HG03280 (cell line): ENCODE results near the gene ARHGAP28.
"Not testable (repeated sequence)": the region's sequence is repeated elsewhere in the genome, so short reads cannot be mapped to it uniquely, and the experiment has no call there.

ENCODE experiments used
- ATAC-seq: cut with Tn5 transposase; IDR thresholded peaks from one replicate; pipeline ENCODE4 v1.9.1; 2021; ENCODE audit warnings: mild to moderate bottlenecking, moderate library complexity; ENCODE audit not compliant: unreplicated experiment

ARHGAP28 gene

DNA sequence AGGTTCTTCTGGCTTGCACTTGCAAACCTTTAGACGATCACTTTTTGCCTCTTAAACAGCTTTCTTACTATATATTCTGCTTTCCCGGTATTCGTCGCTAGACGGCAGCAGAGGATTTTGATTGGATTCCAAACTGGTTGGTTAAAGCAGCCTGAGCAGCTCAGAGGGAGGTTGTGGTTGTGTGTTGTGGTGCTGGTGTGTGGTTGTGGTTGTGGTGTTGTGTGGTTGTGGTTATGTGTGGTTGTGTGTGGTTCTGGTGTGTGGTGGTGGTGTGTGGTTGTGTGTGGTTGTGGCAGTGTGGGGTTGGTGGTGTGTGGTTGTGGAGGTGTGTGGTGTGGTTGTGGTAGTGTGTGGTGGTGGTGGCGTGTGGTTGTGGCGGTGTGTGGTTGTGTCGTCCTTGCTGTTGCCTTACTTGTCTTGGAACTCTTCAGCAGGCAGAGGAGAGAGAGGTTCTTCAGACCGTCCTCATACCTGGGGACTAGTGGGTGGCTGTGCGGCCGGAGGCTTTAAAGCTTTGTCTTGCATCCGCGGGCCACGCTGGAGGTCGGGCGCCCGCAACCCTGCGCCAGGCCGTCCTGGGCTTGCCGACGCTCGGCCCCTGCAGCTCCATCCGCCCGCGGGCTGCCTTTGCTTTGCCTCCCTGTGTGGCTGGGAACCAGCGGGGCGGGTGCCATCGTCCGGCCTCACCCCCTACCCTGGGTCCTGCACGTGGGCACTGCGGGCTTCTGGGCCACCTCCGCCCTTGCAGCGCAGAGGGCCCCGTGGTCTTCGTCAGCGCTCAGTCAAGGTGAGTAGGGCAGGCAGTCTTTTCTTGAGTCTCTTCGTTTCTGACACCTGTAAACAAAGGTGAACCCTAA lies 190.8 kb downstream of the ARHGAP28 start:
- no peak for ATAC-seq

DNA sequence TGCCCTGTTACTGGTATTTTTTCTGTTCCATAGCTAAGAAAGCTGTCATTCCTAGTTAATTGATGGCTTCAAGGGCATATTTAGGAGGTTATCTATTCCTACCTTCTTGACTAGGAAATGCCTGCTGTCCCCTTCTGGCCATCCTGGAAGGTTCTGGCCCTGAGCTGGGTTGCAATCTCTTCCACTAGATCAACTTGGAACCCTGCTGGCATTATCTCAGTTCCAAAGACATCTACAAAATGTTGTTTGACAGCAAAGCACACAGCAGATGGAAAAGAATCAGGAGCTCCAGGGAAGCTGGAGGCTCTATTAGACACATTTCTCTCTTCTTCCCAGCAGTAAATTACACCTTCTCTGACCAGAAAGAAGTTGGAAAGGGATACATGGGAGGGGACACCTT lies 192.1 kb downstream of the ARHGAP28 start:
- ATAC-seq: no peak

DNA sequence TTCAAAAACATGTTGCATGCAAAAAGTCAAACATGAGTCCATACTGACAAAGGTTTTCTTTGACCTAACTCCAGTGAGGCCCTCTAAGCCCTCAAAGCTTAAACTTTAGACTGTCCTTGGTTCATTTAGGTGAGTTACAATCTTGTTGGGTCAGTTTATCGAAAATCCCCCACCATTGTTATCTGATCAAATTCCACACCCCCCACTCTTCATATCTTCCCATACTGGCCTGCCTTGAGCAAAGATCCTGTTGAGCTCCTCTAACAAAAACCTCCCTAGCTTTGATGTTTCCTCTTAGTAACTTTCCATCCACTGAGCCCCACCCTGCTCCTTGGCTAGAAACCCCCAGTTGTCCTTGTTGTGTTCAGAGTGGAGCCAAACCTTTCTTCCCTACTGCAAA lies 193.7 kb downstream of the ARHGAP28 start:
- no peak for ATAC-seq

DNA sequence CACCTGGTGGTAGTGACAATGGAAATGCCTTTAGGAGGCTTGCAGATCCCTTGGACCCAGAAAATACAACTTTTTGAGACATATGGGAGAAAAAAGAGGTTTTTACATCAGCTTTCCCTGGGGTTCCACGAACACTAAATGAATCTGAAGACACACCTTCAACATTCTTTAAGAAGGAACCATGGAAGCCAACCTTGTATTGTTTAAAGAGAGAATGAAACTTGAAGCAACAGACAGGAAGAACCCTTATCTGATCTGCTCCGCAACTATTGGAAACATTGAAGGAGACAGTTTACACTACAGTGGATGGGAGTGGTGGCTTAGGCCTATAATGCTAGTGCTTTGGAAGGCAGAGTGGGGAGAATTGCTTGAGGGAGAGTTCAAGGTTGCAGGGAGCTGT lies 197.6 kb downstream of the ARHGAP28 start:
- no peak for ATAC-seq

DNA sequence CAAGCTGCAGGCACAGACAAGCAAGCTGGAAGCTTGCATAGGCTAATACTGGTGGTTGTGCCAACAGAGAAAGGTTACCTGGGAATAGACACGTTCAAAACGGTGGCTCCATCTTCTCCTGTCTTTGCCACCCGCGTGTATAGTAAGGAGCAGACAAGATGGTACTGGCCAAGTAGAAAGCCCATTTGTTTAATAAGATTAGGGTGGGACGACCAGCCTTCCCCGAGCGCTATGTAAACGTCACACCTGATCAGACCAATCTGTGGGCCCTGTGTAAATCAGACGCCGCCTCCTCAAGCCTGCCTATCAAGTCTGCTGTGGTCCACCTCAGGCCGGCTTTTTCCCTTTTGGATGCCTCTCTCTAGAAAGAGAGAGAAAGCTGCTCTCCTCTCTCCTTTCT lies 198.8 kb downstream of the ARHGAP28 start:
- no peak for ATAC-seq

DNA sequence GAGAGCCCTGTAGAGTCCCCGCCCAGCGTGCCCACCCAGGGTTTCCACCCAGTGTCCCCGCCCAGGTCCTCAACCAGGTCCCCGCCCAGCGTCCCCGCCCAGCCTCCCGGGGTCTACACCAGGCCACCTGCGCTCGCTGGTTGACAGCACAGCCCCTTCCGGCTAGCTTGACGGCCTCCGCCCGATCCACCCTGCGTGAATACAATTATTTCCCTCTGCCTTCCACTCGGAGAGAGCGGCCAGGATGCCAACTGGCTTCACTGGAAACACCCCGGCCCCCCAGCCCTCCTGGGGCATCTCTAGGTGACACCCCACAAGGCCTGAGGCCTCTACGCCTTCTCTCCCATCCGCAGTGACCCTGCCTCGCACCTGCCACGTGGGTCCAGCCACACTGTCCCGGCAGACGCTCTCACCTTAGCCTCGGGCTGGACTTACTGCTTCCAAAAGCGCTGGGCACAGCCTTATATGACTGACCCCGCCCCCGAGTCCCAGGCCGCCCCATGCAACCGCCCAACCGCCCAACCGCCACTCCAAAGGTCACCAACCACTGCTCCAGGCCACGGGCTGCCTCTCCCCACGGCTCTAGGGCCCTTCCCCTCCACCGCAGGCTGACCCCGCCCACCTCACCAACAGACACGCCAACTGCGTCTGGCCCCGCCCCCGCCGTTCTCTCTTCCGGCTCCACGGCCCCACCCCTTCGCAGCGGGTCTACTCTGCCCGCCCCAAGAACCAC lies 200.0 kb downstream of the ARHGAP28 start:
- ATAC-seq: no peak

GRCh38 chr18:6934859-6935258 lies 205.3 kb downstream of the ARHGAP28 start:
- no peak for ATAC-seq

GRCh38 chr18:6938003-6938402 lies 208.5 kb downstream of the ARHGAP28 start:
- ATAC-seq: no peak

DNA sequence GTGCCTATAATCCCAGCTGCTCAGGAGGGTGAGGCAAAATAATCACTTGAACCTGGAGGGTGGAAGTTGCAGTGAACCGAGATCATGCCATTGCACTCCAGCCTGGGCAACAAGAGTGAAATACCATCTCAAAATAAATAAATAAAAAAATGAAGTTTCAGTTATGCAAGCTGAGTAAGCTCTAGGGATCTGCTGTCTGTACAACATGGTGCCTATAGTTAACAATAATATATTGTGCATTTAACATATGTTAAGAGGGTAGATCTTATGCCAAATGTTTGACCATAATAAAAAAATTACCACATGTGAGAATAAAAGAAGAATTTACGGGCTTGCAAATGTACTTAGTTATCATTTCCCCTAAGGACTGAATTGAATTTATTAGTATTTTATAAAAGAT lies 208.9 kb downstream of the ARHGAP28 start:
- not testable (repeated sequence) for ATAC-seq

DNA sequence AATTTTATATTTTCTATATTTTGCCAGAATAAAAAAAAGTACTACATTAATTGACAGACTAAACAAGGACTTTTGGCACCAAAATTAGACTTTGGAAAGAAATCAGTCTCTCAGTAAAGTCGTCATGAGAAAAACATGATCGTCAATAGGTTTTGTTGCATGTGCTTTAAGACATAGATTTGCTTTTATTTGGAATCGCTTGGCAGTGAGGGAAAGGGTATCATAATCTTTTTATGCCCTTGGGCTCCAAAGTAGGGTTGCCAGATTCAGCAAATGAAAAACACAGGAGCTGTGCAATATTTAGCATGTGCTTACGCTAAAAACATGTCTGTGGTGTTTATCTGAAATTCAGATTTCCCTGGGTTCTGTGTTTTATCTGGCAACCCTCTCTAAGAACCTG lies 210.5 kb downstream of the ARHGAP28 start:
- ATAC-seq: no peak

- ATAC-seq: no peak
Measured at GRCh38 chr18:6940451-6940850, 210.9 kb downstream of the ARHGAP28 start.

GRCh38 chr18:6941996-6942395 lies 212.5 kb downstream of the ARHGAP28 start:
- no peak for ATAC-seq

DNA sequence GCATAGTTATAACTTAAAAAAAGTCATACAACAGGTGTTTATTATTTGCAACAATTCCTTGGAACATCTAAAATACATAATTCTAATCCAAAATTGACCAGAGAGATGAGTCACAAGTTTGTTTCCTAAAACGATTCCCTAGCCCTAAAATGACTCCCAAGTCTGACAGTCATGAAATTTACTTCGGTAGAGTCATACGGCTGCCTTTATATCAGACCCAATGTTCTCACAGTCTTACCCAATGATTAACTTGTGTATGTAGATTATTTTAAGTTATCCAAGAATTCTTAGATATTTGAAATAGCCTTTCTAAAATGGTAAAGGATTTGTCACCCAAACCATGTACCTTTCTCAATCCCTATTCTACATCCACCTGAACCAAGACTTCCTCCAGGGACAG lies 213.2 kb downstream of the ARHGAP28 start:
- no peak for ATAC-seq

GRCh38 chr18:6943143-6943542 lies 213.6 kb downstream of the ARHGAP28 start:
- ATAC-seq: no peak

DNA sequence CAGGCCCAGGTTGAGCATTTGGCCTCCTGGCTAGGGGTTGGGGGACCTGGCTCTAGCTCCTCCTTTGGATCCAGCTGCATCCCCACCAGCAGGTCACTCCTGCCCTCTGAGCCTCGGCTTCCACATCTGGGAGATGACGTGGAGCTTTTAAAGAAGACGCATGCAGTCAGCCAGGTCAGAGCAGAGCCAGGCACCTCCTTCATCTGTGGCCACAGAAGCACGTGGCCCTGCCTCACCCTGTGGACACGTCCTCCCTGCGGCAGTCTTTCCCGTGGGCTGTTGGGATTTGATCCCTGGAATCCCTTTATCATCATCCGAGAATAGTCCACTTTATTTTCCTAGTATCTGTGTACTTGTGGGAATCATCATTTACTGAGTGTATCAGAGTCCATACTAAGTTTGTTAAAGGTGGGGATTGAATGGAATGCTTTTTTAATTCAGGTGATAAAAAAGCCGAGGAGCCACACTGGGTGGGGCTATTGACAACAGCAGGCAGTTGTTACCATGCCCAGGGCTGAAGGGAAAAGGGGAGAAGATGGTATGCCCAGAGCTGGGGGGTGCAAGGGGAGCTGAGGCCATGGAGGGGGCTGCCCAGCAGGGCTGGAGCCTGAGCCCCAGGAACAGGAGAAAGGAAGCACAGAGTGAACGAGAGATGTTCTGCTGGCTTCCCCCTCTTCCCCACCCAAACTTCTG lies 218.0 kb downstream of the ARHGAP28 start:
- ATAC-seq: no peak

GRCh38 chr18:6948281-6949055 lies 219.0 kb downstream of the ARHGAP28 start:
- no peak for ATAC-seq

GRCh38 chr18:6949800-6950586 lies 220.5 kb downstream of the ARHGAP28 start:
- no peak for ATAC-seq

DNA sequence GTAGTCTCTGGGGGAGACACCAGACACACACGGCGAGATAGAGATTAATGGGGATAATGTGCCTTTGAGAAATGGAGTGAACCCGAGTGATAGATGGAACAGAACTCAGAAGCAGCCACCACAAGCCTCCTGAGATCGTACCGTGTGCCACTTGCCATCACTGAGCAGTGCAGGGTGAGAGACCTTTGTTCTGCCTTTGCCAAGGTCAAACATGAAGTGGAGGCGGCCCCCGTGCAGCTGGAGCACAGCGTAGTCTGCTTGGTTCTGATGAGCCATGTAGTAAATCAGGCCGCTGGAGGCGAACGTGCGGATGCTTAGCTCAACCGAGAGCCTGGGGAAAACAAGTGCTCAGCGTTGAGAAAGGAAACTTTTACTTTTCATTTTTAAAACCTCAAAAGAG lies 221.1 kb downstream of the ARHGAP28 start:
- ATAC-seq: no peak

DNA sequence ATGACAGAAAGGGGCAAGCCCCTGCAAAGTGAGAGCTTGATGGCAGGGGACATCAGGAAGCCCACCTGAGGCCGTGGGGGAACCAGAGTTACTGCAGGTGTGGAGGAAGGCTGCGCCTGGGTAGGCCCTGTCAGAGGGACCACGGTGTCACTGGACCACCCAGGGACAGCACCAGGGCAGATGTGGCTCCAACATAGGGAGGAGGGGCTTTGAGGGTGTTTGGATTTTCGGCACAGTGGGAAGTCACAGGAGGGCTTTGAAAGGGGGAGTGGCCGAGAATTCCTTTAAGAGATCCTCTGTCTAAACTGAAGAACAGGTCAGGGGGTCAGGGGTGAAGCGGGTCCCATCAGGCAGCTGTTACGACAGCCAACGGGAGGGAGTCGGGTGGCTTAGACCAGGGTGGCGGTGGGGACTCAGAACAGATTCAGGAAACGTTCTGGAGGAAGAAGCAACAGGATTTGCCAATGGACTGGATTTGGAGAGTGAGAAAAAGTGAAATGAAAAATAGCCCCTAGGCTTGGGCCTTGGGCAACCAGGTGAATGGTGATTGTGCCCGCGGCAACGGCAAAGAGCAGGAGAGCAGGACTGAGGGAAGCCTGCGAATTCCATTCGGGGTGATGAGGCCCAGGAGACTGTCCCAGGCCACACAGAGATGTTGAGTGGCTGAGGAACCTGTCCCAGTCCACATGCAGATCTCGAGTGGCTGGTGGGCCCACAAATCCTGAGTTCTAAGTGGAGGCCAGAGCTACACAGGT lies 222.0 kb downstream of the ARHGAP28 start:
- no peak for ATAC-seq
